Naive thymus-derived CD8-positive, alpha-beta T cell (primary cell): ENCODE results near the gene CAMTA1. TPM values are rescaled to one million over a fixed set of nuclear protein-coding genes. Genes with fewer than 3 reads are reported as not detected.
A peak's percentile ranks its signal among the peaks of the same experiment; 100 is the strongest.

Experiments used
- ATAC-seq, 2 donors: fragments of 150-1000 bp; cut with Tn5 transposase in 1 of 2; sonication (Bioruptor Pico), chemical (Tn5 transposase) in 1 of 2; 1 replicate in 1 of 2; 2 replicates in 1 of 2; pipeline ENCODE4 v1.10.0; 2021; ENCODE audit warnings: mild to moderate bottlenecking in 2 of 2, moderate library complexity in 2 of 2
- POLR2A ChIA-PET: fragments of 350-600 bp; sonication (Branson Sonifier 250); formaldehyde crosslinking; loops from one replicate; lab custom pipeline; 2021; ENCODE audit warnings: antibody characterized with exemption; lab: Charles Lee
- DNase-seq, 10 donors: peaks; one replicate each; pipeline versions ENCODE4 v3.0.0 to v3.0.0-alpha.2; 2020 to 2022
- H3K27ac Mint-ChIP-seq, 10 donors: one replicate each; pipeline ENCODE4 v1.8.0; 2020 to 2022; ENCODE audit warnings: mild to moderate bottlenecking in 10 of 10, mixed read lengths in 10 of 10, moderate library complexity in 4 of 10, inconsistent platforms in 1 of 10
- H3K27me3 Mint-ChIP-seq, 5 donors: one replicate each; pipeline ENCODE4 v1.8.0; 2021 to 2022; ENCODE audit warnings: mixed read lengths in 5 of 5
- H3K36me3 Mint-ChIP-seq, 3 donors: one replicate each; pipeline ENCODE4 v1.8.0; 2020 to 2022; ENCODE audit warnings: mixed read lengths in 3 of 3, mild to moderate bottlenecking in 2 of 3, inconsistent platforms in 1 of 3
- H3K4me1 Mint-ChIP-seq, 4 donors: one replicate each; pipeline ENCODE4 v1.8.0; 2021 to 2022; ENCODE audit warnings: mixed read lengths in 4 of 4
- H3K4me3 Mint-ChIP-seq, 10 donors: one replicate each; pipeline ENCODE4 v1.8.0; 2020 to 2022; ENCODE audit warnings: mild to moderate bottlenecking in 10 of 10, mixed read lengths in 10 of 10, moderate library complexity in 6 of 10, inconsistent platforms in 1 of 10
- H3K9me3 Mint-ChIP-seq, 9 donors: one replicate each; pipeline ENCODE4 v1.8.0; 2020 to 2022; ENCODE audit warnings: mixed read lengths in 9 of 9, mild to moderate bottlenecking in 3 of 9, inconsistent platforms in 1 of 9, moderate library complexity in 1 of 9
- polyA plus RNA-seq, 3 donors: library from polyadenylated mRNA; unstranded; fragments of 300-500 nt; fragmentation: Illumina TruSeq; gene quantifications; one replicate each; pipeline ENCODE4 v1.2.3, GENCODE V29; 2021
- total RNA-seq, 8 experiments: library from RNA in 2 of 8; stranded (reverse) in 2 of 8; gene quantifications; one replicate each; pipeline ENCODE4 v1.2.3 and lab custom pipeline; 2021 to 2026

CAMTA1 gene
- total and polyA plus RNA-seq, 5 experiments from 2014 or later, result 32.6 to 78.3 (median 47.3) TPM

DNA sequence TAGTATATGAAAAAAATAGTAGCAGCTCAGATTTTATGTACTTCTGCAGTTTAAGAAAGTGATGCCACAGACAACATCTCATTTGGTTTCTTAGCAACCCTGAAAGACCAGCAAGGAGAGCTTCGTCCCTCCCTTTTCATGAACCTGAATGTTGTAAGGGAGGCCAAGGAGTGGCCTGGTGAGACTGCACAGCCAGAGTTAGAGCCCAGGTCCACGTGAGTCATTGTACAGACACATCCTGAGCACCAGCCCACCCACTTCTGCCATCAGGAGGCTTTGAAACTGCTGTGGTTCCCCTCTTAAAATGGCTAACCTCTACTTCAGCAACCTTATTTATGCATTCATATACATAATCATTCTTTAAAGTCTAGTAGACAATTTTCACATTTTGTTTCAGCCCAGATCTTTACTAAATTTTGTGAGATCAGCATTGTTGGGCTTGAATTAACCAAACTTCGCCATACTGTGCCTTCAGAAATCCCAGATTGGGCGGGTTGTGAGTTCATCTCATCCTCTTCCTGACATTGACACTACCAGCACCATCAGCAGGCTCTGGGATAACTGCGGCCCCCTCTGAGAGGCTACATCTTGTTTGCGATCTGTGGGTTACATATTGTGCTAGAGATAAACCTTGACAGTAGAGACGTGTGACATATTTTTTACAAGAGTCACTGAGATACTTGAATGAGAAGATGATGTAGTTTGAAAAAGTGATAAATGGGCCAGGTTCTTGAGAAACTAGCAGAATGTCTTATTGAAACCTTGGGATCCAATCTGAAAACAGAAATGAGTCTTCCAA, 106.7 kb downstream of the CAMTA1 start:
- ATAC-seq (no peak), DNase-seq (no peak)
- Mint-ChIP-seq H3K27me3 (no peaks in the 10 kb centered on the region), H3K27ac (no peak overlapping the region), H3K4me3 (no peak overlapping the region), H3K36me3 (peaks cover 0 to 10% (median 0%) of the 10 kb centered on the region in 3 donors), H3K4me1 (peaks cover 0 to 12% (median 3%) of the 10 kb centered on the region in 4 donors), H3K9me3 (no peaks in the 10 kb centered on the region)
- POLR2A ChIA-PET, result no interaction called here

DNA sequence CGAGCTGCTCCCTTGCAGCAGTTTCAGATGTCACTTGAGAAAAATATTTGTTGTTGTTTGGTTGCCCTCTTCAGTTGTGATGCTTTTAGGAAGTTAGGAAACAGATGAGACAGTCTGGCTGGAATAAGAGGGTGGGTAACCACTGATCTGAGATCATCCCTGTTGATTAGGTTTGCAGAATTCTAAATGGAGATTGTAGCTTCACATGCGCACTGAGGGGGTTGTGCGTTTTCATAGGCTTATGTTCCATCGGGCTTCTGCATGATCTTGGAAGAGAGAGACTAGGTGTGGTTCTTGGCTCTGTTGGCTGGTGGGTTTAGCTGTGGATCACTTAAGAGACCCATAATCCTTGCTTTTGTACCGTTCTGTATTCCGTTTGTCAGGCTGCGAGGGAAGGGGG, 108.1 kb downstream of the CAMTA1 start:
- peak overlapping the region in 1 of 10 donors; percentile 61 for H3K27ac Mint-ChIP-seq

GRCh38 chr1:6897138-6897537, 111.9 kb downstream of the CAMTA1 start:
- no peak for DNase-seq
- POLR2A ChIA-PET, result no interaction called here

More for the DNA sequence above, 108.1 kb downstream of the CAMTA1 start:
- H3K4me1 Mint-ChIP-seq, result peaks cover 0 to 10% (median 3%) of the 10 kb centered on the region in 4 donors
- POLR2A ChIA-PET, result no interaction called here
- DNase-seq, result no peak
- H3K36me3 Mint-ChIP-seq, result peaks cover 0 to 2% (median 0%) of the 10 kb centered on the region in 3 donors
- no peaks in the 10 kb centered on the region for H3K9me3 Mint-ChIP-seq
- no peak overlapping the region for H3K4me3 Mint-ChIP-seq
- ATAC-seq, result no peak
- no peaks in the 10 kb centered on the region for H3K27me3 Mint-ChIP-seq

DNA sequence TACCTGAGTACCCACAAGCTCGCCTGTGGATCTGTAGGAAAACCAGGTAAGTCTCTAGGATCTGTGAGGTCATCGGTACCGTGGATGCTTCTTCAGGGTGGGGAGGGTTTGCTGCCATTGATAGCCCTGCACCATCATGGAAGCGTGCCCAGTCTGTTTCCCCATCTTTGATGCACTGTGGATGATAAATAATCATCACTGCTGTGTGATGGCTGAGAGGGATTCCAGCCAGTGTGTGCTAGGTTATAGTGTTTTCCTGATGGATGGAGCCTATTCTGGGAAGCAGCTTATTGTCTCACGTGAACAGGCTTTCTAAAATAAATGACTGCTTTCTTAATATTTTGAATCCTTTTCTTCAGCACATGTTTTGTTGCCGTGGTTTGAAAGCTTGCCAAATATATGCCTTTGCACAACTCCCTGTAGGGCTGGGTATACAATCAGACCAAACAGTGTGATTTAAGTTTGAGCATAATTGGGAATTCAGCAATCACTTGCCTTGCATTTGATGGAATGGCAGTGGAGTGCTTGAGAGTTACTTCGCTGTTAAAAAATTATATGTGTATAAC, 113.8 kb downstream of the CAMTA1 start:
- Mint-ChIP-seq H3K4me1 (peaks cover 0 to 7% (median 2%) of the 10 kb centered on the region in 4 donors), H3K27me3 (no peaks in the 10 kb centered on the region), H3K27ac (no peak overlapping the region), H3K9me3 (peaks cover 0 to 6% (median 0%) of the 10 kb centered on the region in 9 donors), H3K36me3 (no peaks in the 10 kb centered on the region), H3K4me3 (no peak overlapping the region)
- no peak for ATAC-seq
- POLR2A ChIA-PET, result no interaction called here
- DNase-seq, result no peak

More at GRCh38 chr1:6897138-6897537, 111.9 kb downstream of the CAMTA1 start:
- no peak overlapping the region for H3K27ac Mint-ChIP-seq
- no peaks in the 10 kb centered on the region for H3K36me3 Mint-ChIP-seq
- no peaks in the 10 kb centered on the region for H3K9me3 Mint-ChIP-seq
- no peak overlapping the region for H3K4me3 Mint-ChIP-seq
- ATAC-seq, result no peak
- no peaks in the 10 kb centered on the region for H3K27me3 Mint-ChIP-seq
- H3K4me1 Mint-ChIP-seq, result peaks cover 0 to 9% (median 5%) of the 10 kb centered on the region in 4 donors

DNA sequence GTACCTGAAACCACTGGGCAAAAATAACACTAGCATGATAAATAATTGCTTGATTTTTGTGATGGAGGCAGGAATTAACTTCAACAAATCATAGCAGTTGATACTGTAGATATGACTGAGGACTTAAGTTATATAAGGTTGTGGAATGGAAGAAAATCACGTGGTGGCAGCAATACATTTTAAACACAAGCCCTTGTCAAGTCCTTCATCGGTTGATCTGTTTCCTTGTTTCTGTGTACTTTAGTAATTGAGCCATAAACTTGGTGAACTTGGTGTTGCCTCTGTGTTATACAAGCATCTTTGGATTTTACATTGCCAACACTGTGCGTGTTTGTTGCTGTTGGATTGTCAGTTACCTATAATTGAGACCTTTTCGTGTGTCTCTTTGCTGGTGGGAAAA, 114.4 kb downstream of the CAMTA1 start:
- Mint-ChIP-seq H3K36me3 (no peaks in the 10 kb centered on the region), H3K4me3 (no peak overlapping the region), H3K9me3 (peaks cover 0 to 6% (median 0%) of the 10 kb centered on the region in 9 donors), H3K4me1 (peaks cover 0 to 7% (median 2%) of the 10 kb centered on the region in 4 donors), H3K27ac (peak overlapping the region in 1 of 10 donors; percentile 9), H3K27me3 (no peaks in the 10 kb centered on the region)
- ATAC-seq (no peak), DNase-seq (no peak)
- POLR2A ChIA-PET, result no interaction called here

- POLR2A ChIA-PET, result interaction anchor here (0.6 kb wide), 1 partner anchor 100 kb away, joined by 3 read pairs; no protein-coding TSS in a partner anchor
- Mint-ChIP-seq H3K4me3 (no peak overlapping the region), H3K36me3 (no peaks in the 10 kb centered on the region), H3K27me3 (no peaks in the 10 kb centered on the region), H3K9me3 (peaks cover 0 to 6% (median 0%) of the 10 kb centered on the region in 9 donors), H3K27ac (no peak overlapping the region), H3K4me1 (peaks cover 0 to 10% (median 3%) of the 10 kb centered on the region in 4 donors)
- DNase-seq (no peak), ATAC-seq (no peak)
Measured at GRCh38 chr1:6902153-6902552, 116.9 kb downstream of the CAMTA1 start.

DNA sequence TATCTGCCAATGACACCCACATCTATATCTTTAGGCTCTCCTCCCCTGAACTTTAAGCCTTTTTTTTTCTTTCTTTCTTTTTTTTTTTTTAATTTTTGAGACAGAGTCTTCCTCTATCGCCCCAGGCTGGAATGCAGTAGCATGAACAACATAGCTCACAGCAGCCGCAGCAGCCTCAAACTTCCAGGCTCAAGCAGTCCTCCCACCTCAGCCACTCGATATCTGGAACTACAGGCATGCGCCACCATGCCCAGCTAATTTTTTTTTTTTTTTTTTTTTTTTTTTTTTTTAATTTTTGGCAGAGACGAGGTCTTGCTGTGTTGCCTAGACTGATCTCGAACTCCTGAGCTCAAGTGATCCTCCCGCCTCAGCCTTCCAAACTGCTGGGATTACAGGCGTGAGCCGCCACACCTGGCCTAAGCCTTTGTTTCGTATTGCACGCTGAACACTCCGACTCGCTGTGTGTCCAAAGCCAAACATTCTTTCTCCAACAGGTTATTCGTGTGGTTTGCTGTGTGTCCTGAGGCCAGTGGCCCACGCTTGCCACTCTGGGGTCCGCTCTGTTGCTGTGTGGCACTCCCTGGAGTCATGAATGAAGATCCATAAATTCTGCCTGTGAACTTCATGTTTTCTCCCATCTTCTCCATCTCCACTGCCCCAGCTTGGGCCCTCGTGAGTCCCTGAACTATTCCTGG, 119.4 kb downstream of the CAMTA1 start:
- POLR2A ChIA-PET, result no interaction called here
- Mint-ChIP-seq H3K27me3 (peaks cover 0 to 6% (median 0%) of the 10 kb centered on the region in 5 donors), H3K36me3 (no peaks in the 10 kb centered on the region), H3K4me3 (no peak overlapping the region), H3K9me3 (peaks cover 0 to 6% (median 0%) of the 10 kb centered on the region in 9 donors), H3K27ac (no peak overlapping the region), H3K4me1 (peaks cover 7 to 17% (median 9%) of the 10 kb centered on the region in 4 donors)
- DNase-seq (no peak), ATAC-seq (no peak)

- H3K27ac Mint-ChIP-seq, result peak overlapping the region in 1 of 10 donors; percentile 78
- no peak for DNase-seq
- H3K36me3 Mint-ChIP-seq, result no peaks in the 10 kb centered on the region
- H3K27me3 Mint-ChIP-seq, result peaks cover 0 to 6% (median 0%) of the 10 kb centered on the region in 5 donors
- H3K4me1 Mint-ChIP-seq, result peaks cover 7 to 17% (median 9%) of the 10 kb centered on the region in 4 donors
- H3K4me3 Mint-ChIP-seq, result no peak overlapping the region
- H3K9me3 Mint-ChIP-seq, result peaks cover 0 to 6% (median 0%) of the 10 kb centered on the region in 9 donors
- POLR2A ChIA-PET, result no interaction called here
- no peak for ATAC-seq
Measured at GRCh38 chr1:6905331-6905730, 120.1 kb downstream of the CAMTA1 start.

- peak overlapping the region in 1 of 10 donors; percentile 19 for H3K27ac Mint-ChIP-seq
- H3K4me1 Mint-ChIP-seq, result peaks cover 7 to 14% (median 9%) of the 10 kb centered on the region in 4 donors
- ATAC-seq (no peak), DNase-seq (no peak)
- H3K9me3 Mint-ChIP-seq, result peaks cover 0 to 6% (median 0%) of the 10 kb centered on the region in 9 donors
- no peaks in the 10 kb centered on the region for H3K36me3 Mint-ChIP-seq
- peaks cover 0 to 6% (median 2%) of the 10 kb centered on the region in 5 donors for H3K27me3 Mint-ChIP-seq
- POLR2A ChIA-PET, result no interaction called here
- H3K4me3 Mint-ChIP-seq, result no peak overlapping the region
Measured at GRCh38 chr1:6905790-6906189, 120.5 kb downstream of the CAMTA1 start.

DNA sequence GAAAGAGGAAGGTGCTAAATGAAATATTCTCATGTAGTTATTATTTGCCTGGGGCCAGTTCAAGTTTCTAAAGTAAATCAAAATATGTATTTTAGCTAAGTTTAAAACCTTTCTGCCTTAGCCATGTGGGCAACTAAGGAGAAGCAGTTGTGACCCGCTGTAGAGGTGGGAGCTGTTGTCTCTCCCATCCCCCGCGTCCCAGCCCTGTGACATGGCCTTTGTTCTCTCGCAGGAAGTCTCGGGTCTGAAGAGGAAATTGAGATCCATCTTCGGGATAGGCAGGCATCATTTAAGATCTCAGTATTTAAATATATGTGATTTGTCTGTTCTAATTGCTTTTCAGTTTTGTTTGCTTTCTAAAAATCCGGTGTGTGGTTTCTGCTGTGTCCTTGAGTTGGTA, 121.5 kb downstream of the CAMTA1 start:
- Mint-ChIP-seq H3K4me1 (peaks cover 7 to 13% (median 9%) of the 10 kb centered on the region in 4 donors), H3K36me3 (no peaks in the 10 kb centered on the region), H3K4me3 (no peak overlapping the region), H3K27me3 (peaks cover 0 to 6% (median 5%) of the 10 kb centered on the region in 5 donors), H3K9me3 (peaks cover 0 to 6% (median 0%) of the 10 kb centered on the region in 9 donors), H3K27ac (peak overlapping the region in 1 of 10 donors; percentile 2)
- ATAC-seq (no peak), DNase-seq (no peak)
- POLR2A ChIA-PET, result no interaction called here

- POLR2A ChIA-PET, result no interaction called here
- peaks cover 0 to 6% (median 0%) of the 10 kb centered on the region in 9 donors for H3K9me3 Mint-ChIP-seq
- no peak for ATAC-seq
- H3K27ac Mint-ChIP-seq, result no peak overlapping the region
- H3K4me3 Mint-ChIP-seq, result no peak overlapping the region
- DNase-seq, result no peak
- peaks cover 7 to 13% (median 9%) of the 10 kb centered on the region in 4 donors for H3K4me1 Mint-ChIP-seq
- peaks cover 0 to 9% (median 6%) of the 10 kb centered on the region in 5 donors for H3K27me3 Mint-ChIP-seq
- no peaks in the 10 kb centered on the region for H3K36me3 Mint-ChIP-seq
Measured at GRCh38 chr1:6907201-6907600, 121.9 kb downstream of the CAMTA1 start.

DNA sequence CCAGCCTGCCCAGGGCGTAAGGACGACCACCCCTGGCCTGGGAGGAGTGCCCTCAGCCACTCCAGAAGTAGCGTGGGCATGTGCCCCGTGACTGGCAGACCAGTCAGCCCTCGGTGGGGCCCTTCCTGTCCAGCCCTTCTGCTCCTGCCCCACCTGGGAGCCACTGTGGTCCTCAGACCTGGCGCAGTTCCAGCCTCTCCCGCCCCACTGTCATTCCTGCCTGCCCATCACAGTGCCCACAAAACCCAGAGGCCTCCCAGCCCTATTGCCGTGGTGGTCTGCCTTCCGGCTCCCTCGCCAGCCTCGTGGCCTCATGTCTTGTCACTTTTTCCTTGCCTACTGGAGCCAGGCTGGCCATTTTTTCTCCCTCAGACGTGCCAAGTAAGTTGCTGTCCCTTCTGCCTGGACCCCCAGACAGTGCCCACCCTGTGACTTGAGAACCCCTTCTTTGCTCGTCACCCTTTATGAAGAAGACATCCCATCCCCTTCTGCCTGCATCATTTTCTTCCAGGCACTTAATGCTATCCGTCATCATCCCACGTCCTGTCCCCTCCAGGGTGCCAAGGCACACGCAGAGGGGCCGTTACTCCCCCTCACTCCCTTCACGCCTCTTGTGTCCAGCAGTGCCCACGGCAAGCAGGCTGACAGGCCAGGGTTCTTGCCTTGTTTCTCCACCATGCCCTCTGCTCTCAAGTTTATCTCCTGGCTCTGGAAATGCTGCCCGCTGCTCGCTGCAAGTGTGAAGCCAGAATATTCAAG, 122.6 kb downstream of the CAMTA1 start:
- DNase-seq (no peak), ATAC-seq (no peak)
- Mint-ChIP-seq H3K4me1 (peaks cover 7 to 13% (median 9%) of the 10 kb centered on the region in 4 donors), H3K27ac (peak overlapping the region in 2 of 10 donors; percentile 13 to 67), H3K9me3 (peaks cover 0 to 4% (median 0%) of the 10 kb centered on the region in 9 donors), H3K27me3 (peaks cover under 1 to 14% (median 6%) of the 10 kb centered on the region in 5 donors), H3K4me3 (no peak overlapping the region), H3K36me3 (no peaks in the 10 kb centered on the region)
- POLR2A ChIA-PET, result no interaction called here
